C4-2B (cell line): ENCODE results near the gene MAP7D1.

Experiments used
- ZFX ChIP-seq: fragments of 450-650 bp; IDR thresholded peaks from 2 replicates; pipeline ENCODE4 v1.6.1; 2017
- TF ChIP-seq, protein P1 (sequence below): fragments of 450-650 bp; conservative IDR thresholded peaks from 2 replicates; pipeline ENCODE4 v1.5.1; 2017; ENCODE audit warnings: mild to moderate bottlenecking

DNA sequence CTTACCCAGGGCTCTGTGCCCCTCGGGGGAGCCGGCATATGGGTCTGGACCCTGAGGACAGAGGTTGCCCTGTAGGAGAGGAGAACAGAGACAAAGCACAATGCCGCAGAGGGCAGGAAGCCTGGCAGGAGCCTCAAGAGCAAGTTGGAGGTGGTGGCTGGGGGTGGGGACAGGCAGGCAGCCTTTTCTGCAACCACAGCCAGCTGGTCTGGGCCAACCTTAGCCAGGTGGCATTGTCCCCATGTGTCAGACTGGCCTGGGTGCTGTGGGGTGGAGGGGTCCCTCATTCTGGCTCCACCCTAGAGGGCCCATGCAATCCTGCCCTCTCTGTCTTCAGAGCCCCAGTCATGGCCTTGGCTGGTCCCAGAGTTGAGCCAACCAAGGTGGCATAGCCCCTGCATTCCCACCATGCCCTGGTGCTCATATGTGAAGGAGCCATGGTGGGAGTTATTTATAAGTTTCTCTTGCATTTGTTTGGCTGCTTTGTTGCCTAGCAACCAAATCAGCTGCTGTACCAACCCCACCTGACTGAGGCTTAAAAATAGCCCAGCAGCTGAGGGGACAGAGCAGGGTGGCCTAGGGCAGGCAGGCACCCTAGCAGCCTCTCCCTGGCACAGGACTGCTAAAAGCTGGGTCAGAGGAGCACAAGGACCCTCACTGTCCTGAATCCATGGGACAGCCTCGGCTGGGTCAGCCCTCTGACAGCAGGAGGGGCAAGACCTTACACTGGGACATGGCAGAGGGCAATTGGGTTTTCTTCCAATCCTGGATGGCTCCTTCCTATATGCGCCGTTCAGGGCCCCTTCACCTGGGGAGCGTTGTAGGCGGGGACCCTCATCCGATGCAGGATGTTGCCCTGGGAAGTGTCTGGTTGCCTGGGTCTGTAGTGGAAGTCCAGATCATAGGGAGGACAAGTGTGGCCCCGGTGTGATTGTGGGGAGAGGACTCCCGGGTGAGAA, 19.5 kb downstream of the MAP7D1 start:
- TF ChIP-seq ZFX = no peak
- TF ChIP-seq, protein P1, sequence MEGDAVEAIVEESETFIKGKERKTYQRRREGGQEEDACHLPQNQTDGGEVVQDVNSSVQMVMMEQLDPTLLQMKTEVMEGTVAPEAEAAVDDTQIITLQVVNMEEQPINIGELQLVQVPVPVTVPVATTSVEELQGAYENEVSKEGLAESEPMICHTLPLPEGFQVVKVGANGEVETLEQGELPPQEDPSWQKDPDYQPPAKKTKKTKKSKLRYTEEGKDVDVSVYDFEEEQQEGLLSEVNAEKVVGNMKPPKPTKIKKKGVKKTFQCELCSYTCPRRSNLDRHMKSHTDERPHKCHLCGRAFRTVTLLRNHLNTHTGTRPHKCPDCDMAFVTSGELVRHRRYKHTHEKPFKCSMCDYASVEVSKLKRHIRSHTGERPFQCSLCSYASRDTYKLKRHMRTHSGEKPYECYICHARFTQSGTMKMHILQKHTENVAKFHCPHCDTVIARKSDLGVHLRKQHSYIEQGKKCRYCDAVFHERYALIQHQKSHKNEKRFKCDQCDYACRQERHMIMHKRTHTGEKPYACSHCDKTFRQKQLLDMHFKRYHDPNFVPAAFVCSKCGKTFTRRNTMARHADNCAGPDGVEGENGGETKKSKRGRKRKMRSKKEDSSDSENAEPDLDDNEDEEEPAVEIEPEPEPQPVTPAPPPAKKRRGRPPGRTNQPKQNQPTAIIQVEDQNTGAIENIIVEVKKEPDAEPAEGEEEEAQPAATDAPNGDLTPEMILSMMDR = no peak
